ENCODE measurements around the gene SORCS2.

Gene SORCS2

DNA sequence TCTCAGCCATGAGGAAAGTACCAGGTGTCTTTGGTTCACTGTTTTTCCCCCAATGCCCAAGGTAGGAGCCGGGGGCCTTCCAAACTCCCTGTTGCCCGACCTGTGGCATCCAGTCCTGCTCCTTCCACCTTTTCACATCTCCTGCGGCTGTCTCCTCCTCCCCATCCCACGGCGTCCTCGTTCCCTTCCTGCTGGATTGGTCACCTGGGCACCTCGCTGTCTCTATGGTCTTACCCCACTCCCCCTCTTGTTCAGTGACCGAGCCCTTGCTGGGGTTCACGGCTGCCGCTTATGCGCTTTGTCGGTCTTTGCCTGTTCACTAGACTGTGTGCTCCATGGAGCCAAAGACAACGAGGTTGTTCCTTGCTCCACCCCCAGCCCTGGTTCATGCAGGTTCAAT, 431.1 kb downstream of the SORCS2 start:
- no peak overlapping the region for H3K27ac ChIP-seq (ENCODE audit: low read length, poor library complexity, severe bottlenecking)
- no peak overlapping the region for H3K23ac ChIP-seq (ENCODE audit: low read length in 2 of 2)
- H3K27me3 ChIP-seq (ENCODE audit: control insufficient read depth in 1 of 2, insufficient read depth in 1 of 2, low read length in 2 of 2) = peaks cover 15 to 45% of the 10 kb centered on the region in 2 experiments
- 90% methylated on average over 13 of the region's 13 CpGs for WGBS
- no peak overlapping the region for H2BK15ac ChIP-seq (ENCODE audit: low read depth, poor library complexity, severe bottlenecking)
- H3K9ac ChIP-seq (ENCODE audit: low read length) = no peak overlapping the region
- no peak overlapping the region for H2AFZ ChIP-seq (ENCODE audit: low read depth, low read length)
- no peaks in the 10 kb centered on the region for H3K9me3 ChIP-seq (ENCODE audit: control insufficient read depth, low read length)
- no peak overlapping the region for H3K4me3 ChIP-seq (ENCODE audit: insufficient read depth in 1 of 2, low read depth in 1 of 2, low read length in 2 of 2)
- H4K8ac ChIP-seq (ENCODE audit: low read length) = no peak overlapping the region
- no peak overlapping the region for H4K91ac ChIP-seq (ENCODE audit: low read length)
- no peak overlapping the region for H2BK12ac ChIP-seq (ENCODE audit: low read length in 2 of 2)
- H2BK5ac ChIP-seq (ENCODE audit: low read depth, low read length, poor library complexity, severe bottlenecking) = no peak overlapping the region
- DNase-seq = no peak
- no peaks in the 10 kb centered on the region for H3K79me1 ChIP-seq (replicated peaks; ENCODE audit: low read length, poor library complexity, severe bottlenecking)
- H3K4ac ChIP-seq (ENCODE audit: low read depth in 1 of 2, low read length in 2 of 2) = no peak overlapping the region
- no peaks in the 10 kb centered on the region for H3K36me3 ChIP-seq (ENCODE audit: control insufficient read depth in 1 of 2, insufficient read depth in 2 of 2, low read depth in 1 of 2, low read length in 2 of 2)
- H3K18ac ChIP-seq (ENCODE audit: low read depth in 1 of 2, low read length in 2 of 2) = no peak overlapping the region
- no peak overlapping the region for H2AK5ac ChIP-seq (ENCODE audit: low read length, severe bottlenecking)
- peaks cover 8% of the 10 kb centered on the region for H3K4me1 ChIP-seq (ENCODE audit: control insufficient read depth, insufficient read depth, low read depth, low read length)
- H3K4me2 ChIP-seq (ENCODE audit: low read length, poor library complexity, severe bottlenecking) = no peak overlapping the region
- no peak overlapping the region for H3K14ac ChIP-seq (ENCODE audit: low read length in 2 of 2)
- no peak overlapping the region for H2BK120ac ChIP-seq (ENCODE audit: low read depth, low read length)

DNA sequence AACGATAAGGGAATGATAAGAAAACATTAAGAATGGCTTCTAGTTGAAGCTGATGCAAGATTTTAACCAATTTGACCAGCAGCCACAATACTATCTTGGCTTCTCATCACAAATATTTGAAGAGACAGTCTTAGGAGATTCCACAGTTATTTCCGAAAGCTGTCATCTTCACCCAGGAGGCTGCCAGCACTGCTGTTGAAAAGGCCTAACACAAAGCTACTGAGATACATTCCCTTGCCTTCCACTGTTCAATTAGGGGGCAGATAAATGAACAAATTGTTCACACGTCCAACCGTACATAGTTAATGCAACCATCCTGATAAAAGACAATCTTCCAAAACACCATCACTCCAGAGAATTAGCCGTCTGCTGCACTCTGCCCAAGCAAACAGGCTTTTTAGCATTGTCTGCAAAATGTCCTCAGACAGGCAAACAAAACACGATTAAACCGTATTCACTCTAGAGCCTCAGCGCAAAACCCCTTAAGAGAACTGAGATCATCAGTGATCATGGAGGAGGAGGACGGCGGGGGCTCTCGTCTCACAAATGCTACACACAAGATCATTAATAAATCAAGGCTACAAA, 432.1 kb downstream of the SORCS2 start:
- Histone ChIP-seq H3K4me2 (ENCODE audit: low read length, poor library complexity, severe bottlenecking) (no peak overlapping the region), H3K9me3 (ENCODE audit: control insufficient read depth, low read length) (no peaks in the 10 kb centered on the region), H2BK15ac (ENCODE audit: low read depth, poor library complexity, severe bottlenecking) (no peak overlapping the region), H3K9ac (ENCODE audit: low read length) (no peak overlapping the region), H3K14ac (ENCODE audit: low read length in 2 of 2) (no peak overlapping the region), H3K4me3 (ENCODE audit: insufficient read depth in 1 of 2, low read depth in 1 of 2, low read length in 2 of 2) (no peak overlapping the region), H3K36me3 (ENCODE audit: control insufficient read depth in 1 of 2, insufficient read depth in 2 of 2, low read depth in 1 of 2, low read length in 2 of 2) (no peaks in the 10 kb centered on the region), H2AK5ac (ENCODE audit: low read length, severe bottlenecking) (no peak overlapping the region), H2AFZ (ENCODE audit: low read depth, low read length) (no peak overlapping the region), H2BK12ac (ENCODE audit: low read length in 2 of 2) (no peak overlapping the region), H4K8ac (ENCODE audit: low read length) (no peak overlapping the region), H2BK5ac (ENCODE audit: low read depth, low read length, poor library complexity, severe bottlenecking) (no peak overlapping the region), H3K27me3 (ENCODE audit: control insufficient read depth in 1 of 2, insufficient read depth in 1 of 2, low read length in 2 of 2) (peaks cover 9 to 37% of the 10 kb centered on the region in 2 experiments), H3K27ac (ENCODE audit: low read length, poor library complexity, severe bottlenecking) (no peak overlapping the region), H3K4ac (ENCODE audit: low read depth in 1 of 2, low read length in 2 of 2) (no peak overlapping the region), H4K91ac (ENCODE audit: low read length) (no peak overlapping the region), H3K23ac (ENCODE audit: low read length in 2 of 2) (no peak overlapping the region), H3K4me1 (ENCODE audit: control insufficient read depth, insufficient read depth, low read depth, low read length) (peaks cover 9% of the 10 kb centered on the region), H3K79me1 (replicated peaks; ENCODE audit: low read length, poor library complexity, severe bottlenecking) (no peaks in the 10 kb centered on the region), H2BK120ac (ENCODE audit: low read depth, low read length) (no peak overlapping the region), H3K18ac (ENCODE audit: low read depth in 1 of 2, low read length in 2 of 2) (no peak overlapping the region)
- WGBS = 95% methylated on average over 8 of the region's 11 CpGs
- DNase-seq = no peak

DNA sequence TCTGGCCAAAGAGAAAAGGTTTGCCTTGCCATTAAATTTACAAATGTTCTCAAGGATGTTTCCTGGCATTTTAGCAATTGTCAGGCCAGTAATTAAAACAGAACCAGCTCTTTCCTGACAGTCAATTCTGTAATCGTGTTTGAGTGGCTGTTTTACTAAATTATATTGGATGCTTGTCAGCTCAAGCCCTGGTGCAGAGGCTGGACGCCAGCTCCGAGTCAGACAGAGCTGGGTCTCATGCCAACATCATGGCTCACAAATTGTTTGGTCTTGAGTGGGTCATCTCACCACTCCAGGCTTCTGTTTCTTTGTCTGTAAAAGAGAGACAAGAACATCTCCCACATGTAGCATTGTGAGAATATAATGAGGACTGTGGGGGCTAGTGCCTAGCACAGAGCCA, 432.7 kb downstream of the SORCS2 start:
- Histone ChIP-seq H3K4ac (ENCODE audit: low read depth in 1 of 2, low read length in 2 of 2) (no peak overlapping the region), H2AFZ (ENCODE audit: low read depth, low read length) (no peak overlapping the region), H2BK5ac (ENCODE audit: low read depth, low read length, poor library complexity, severe bottlenecking) (no peak overlapping the region), H3K79me1 (replicated peaks; ENCODE audit: low read length, poor library complexity, severe bottlenecking) (no peaks in the 10 kb centered on the region), H3K27ac (ENCODE audit: low read length, poor library complexity, severe bottlenecking) (no peak overlapping the region), H3K4me3 (ENCODE audit: insufficient read depth in 1 of 2, low read depth in 1 of 2, low read length in 2 of 2) (no peak overlapping the region), H2BK120ac (ENCODE audit: low read depth, low read length) (no peak overlapping the region), H3K4me2 (ENCODE audit: low read length, poor library complexity, severe bottlenecking) (no peak overlapping the region), H3K36me3 (ENCODE audit: control insufficient read depth in 1 of 2, insufficient read depth in 2 of 2, low read depth in 1 of 2, low read length in 2 of 2) (no peaks in the 10 kb centered on the region), H3K4me1 (ENCODE audit: control insufficient read depth, insufficient read depth, low read depth, low read length) (peaks cover 14% of the 10 kb centered on the region), H3K27me3 (ENCODE audit: control insufficient read depth in 1 of 2, insufficient read depth in 1 of 2, low read length in 2 of 2) (peaks cover 8 to 31% of the 10 kb centered on the region in 2 experiments), H3K18ac (ENCODE audit: low read depth in 1 of 2, low read length in 2 of 2) (no peak overlapping the region), H3K9me3 (ENCODE audit: control insufficient read depth, low read length) (peaks cover 4% of the 10 kb centered on the region), H3K23ac (ENCODE audit: low read length in 2 of 2) (no peak overlapping the region), H3K14ac (ENCODE audit: low read length in 2 of 2) (no peak overlapping the region), H2AK5ac (ENCODE audit: low read length, severe bottlenecking) (no peak overlapping the region), H4K8ac (ENCODE audit: low read length) (no peak overlapping the region), H4K91ac (ENCODE audit: low read length) (no peak overlapping the region), H2BK15ac (ENCODE audit: low read depth, poor library complexity, severe bottlenecking) (no peak overlapping the region), H2BK12ac (ENCODE audit: low read length in 2 of 2) (no peak overlapping the region), H3K9ac (ENCODE audit: low read length) (no peak overlapping the region)
- WGBS = 86% methylated on average over 3 of the region's 3 CpGs
- no peak for DNase-seq

DNA sequence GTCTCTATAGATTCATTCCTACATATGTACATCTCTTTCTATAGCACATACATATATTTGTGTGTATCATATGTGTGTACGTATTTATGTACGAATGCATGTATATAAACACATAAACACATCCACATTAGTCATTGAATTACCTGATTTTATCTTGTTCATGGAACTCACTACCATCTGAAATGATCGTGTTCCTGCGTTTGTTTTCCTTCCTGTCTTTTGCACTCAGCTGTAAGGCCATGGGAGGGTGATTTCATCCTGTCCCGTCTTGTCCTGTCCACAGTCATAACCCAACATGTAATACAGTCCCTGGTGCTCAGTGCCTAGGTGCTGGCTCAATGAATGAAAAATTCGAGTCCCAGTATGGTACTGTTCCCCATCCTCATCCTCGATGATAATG, 434.2 kb downstream of the SORCS2 start:
- H3K79me1 ChIP-seq (replicated peaks; ENCODE audit: low read length, poor library complexity, severe bottlenecking) = no peaks in the 10 kb centered on the region

More for the DNA sequence above, 434.2 kb downstream of the SORCS2 start:
- no peak overlapping the region for H2BK5ac ChIP-seq (ENCODE audit: low read depth, low read length, poor library complexity, severe bottlenecking)
- H3K4me1 ChIP-seq (ENCODE audit: control insufficient read depth, insufficient read depth, low read depth, low read length) = peaks cover 17% of the 10 kb centered on the region
- H3K14ac ChIP-seq (ENCODE audit: low read length in 2 of 2) = no peak overlapping the region
- no peak overlapping the region for H3K4ac ChIP-seq (ENCODE audit: low read depth in 1 of 2, low read length in 2 of 2)
- no peak overlapping the region for H4K91ac ChIP-seq (ENCODE audit: low read length)
- no peaks in the 10 kb centered on the region for H3K36me3 ChIP-seq (ENCODE audit: control insufficient read depth in 1 of 2, insufficient read depth in 2 of 2, low read depth in 1 of 2, low read length in 2 of 2)
- no peak overlapping the region for H3K18ac ChIP-seq (ENCODE audit: low read depth in 1 of 2, low read length in 2 of 2)
- no peak overlapping the region for H2BK120ac ChIP-seq (ENCODE audit: low read depth, low read length)
- H3K27ac ChIP-seq (ENCODE audit: low read length, poor library complexity, severe bottlenecking) = no peak overlapping the region
- no peak overlapping the region for H2AFZ ChIP-seq (ENCODE audit: low read depth, low read length)
- no peak for DNase-seq
- H3K27me3 ChIP-seq (ENCODE audit: control insufficient read depth in 1 of 2, insufficient read depth in 1 of 2, low read length in 2 of 2) = peaks cover 8 to 23% of the 10 kb centered on the region in 2 experiments
- no peak overlapping the region for H3K4me2 ChIP-seq (ENCODE audit: low read length, poor library complexity, severe bottlenecking)
- no peak overlapping the region for H2BK15ac ChIP-seq (ENCODE audit: low read depth, poor library complexity, severe bottlenecking)
- no peak overlapping the region for H3K23ac ChIP-seq (ENCODE audit: low read length in 2 of 2)
- no peak overlapping the region for H4K8ac ChIP-seq (ENCODE audit: low read length)
- H3K4me3 ChIP-seq (ENCODE audit: insufficient read depth in 1 of 2, low read depth in 1 of 2, low read length in 2 of 2) = no peak overlapping the region
- WGBS = 84% methylated on average over 6 of the region's 7 CpGs
- no peak overlapping the region for H2AK5ac ChIP-seq (ENCODE audit: low read length, severe bottlenecking)
- H3K9ac ChIP-seq (ENCODE audit: low read length) = no peak overlapping the region
- H3K9me3 ChIP-seq (ENCODE audit: control insufficient read depth, low read length) = peaks cover 4% of the 10 kb centered on the region
- H2BK12ac ChIP-seq (ENCODE audit: low read length in 2 of 2) = no peak overlapping the region

Measured in mesenchymal stem cell (in vitro differentiated cells and primary cell).